IMR-90 (cell line): ENCODE results near the gene RAD18.

Source experiments
- CTCF ChIP-seq: conservative IDR thresholded peaks from 2 replicates; pipeline ENCODE4 v1.5.1; 2012; ENCODE audit warnings: mild to moderate bottlenecking, low read depth, low read length, improper control_type of control experiment
- RAD21 ChIP-seq: IDR thresholded peaks from 2 replicates; pipeline ENCODE4 v1.6.1; 2012; ENCODE audit warnings: low read length, improper control_type of control experiment
- RCOR1 ChIP-seq: IDR thresholded peaks from 2 replicates; pipeline ENCODE4 v1.6.1; 2012; ENCODE audit warnings: mild to moderate bottlenecking, low read length, improper control_type of control experiment; ENCODE audit not compliant: insufficient replicate concordance

GRCh38 chr3:8853081-8853480 is 110.2 kb downstream of the RAD18 start:
- TF ChIP-seq CTCF (no peak), RAD21 (no peak), RCOR1 (no peak)
